Uterus (tissue), 2 donors: ENCODE data around the gene COL25A1.

ENCODE experiments used
- POLR2A ChIP-seq, 2 donors: fragments of 450-650 bp; IDR thresholded peaks; one replicate each; pipeline ENCODE4 v1.6.1; 2016; ENCODE audit warnings: antibody characterized with exemption in 2 of 2, mild to moderate bottlenecking in 1 of 2, moderate library complexity in 1 of 2
- TF ChIP-seq, protein P1 (sequence below), 4 experiments: fragments of 200-600 bp in 2 of 4; fragments of 450-650 bp in 2 of 4; sonication (generic) in 2 of 4; IDR thresholded peaks; one replicate each; pipeline ENCODE4 v1.5.1; 2016 to 2019; ENCODE audit warnings: antibody characterized with exemption in 4 of 4, mild to moderate bottlenecking in 2 of 4, moderate library complexity in 1 of 4

DNA sequence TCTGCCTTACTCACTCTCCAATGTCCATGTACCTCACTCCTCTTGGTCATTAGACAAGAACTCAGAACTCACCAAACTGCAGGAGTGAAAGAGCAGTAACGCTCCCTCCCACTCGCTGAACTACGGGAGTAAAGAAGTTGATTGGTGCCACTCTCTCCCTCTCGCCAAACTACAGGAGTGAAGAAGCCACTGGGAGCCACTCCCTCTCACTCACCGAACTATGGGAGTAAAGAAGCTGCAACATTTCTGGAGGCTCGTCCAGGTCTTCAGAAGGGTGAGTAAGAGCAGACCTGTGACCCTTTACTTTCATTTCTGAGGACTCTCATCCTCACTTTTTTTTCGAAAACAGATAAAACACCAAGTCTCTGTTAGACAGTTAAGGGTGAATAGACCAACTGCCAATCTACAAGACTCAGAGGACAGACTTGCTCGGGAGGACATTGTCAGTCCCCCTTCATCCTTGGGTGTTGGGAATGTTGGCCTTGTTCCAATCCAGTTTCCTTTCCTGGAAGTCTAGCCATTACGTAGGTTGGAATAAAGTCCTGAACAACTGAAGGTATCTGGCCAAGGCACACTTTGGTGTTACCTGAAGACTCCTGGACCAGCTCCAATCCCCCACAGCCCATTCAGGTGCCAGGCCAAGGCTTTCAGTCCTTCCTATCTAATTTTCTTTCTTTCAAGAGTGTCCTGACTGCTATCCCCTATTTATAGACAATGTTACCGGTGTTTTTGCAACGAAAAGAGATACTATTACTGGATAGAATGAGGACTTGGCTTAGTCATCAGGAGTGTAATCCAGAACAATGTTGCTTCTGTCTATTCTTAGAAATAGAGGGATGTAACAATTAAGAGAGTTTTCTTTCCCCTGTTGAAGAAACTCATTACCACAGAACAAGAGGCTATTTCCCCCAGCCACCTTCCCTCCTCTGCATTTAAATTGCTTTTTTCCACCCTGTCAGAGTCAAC is 11.0 kb upstream of the COL25A1 start:
- TF ChIP-seq, protein P1, sequence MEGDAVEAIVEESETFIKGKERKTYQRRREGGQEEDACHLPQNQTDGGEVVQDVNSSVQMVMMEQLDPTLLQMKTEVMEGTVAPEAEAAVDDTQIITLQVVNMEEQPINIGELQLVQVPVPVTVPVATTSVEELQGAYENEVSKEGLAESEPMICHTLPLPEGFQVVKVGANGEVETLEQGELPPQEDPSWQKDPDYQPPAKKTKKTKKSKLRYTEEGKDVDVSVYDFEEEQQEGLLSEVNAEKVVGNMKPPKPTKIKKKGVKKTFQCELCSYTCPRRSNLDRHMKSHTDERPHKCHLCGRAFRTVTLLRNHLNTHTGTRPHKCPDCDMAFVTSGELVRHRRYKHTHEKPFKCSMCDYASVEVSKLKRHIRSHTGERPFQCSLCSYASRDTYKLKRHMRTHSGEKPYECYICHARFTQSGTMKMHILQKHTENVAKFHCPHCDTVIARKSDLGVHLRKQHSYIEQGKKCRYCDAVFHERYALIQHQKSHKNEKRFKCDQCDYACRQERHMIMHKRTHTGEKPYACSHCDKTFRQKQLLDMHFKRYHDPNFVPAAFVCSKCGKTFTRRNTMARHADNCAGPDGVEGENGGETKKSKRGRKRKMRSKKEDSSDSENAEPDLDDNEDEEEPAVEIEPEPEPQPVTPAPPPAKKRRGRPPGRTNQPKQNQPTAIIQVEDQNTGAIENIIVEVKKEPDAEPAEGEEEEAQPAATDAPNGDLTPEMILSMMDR (IDR thresholded peaks at IDR 0.05): no peak
- no peak for TF ChIP-seq POLR2A (IDR thresholded peaks at IDR 0.05)
